ENCODE data around the gene SETD2. TPM values are rescaled to one million over a fixed set of nuclear protein-coding genes. Genes with fewer than 3 reads are reported as not detected.

The SETD2 gene
- total and polyA plus RNA-seq, 2 experiments from 2014 or later, result 16.7 to 45.2 TPM

DNA sequence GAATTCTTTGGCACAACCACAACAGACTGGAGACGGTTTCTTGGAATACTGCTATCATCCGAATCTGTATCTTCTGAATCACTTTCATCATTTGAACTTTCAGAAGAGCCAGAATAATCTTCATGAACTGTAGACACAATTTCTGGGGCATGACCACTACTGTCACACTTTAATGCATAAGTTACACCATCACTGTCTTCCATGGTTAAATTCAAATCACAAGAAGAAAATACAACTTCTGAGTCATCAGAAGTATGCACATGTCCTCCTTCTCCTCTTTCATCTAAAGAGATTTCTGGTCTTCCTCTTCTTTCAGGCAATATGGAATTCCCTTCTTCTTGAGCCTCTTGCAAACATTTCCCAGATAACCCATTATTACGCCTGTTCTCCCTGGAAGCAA is 42.5 kb downstream of the SETD2 start:
- Histone ChIP-seq H2AFZ (no peak overlapping the region), H3K79me2 (replicated peaks; ENCODE audit: insufficient read depth) (peaks cover 21% of the 10 kb centered on the region), H3K27ac (ENCODE audit: low read depth) (no peak overlapping the region), H3K4me1 (ENCODE audit: insufficient read depth) (no peaks in the 10 kb centered on the region), H3F3A (replicated peaks; ENCODE audit: low read depth) (no peaks in the 10 kb centered on the region), H3K4me3 (no peak overlapping the region), H3K36me3 (ENCODE audit: insufficient read depth) (peaks cover 33% of the 10 kb centered on the region), H3K9me2 (ENCODE audit: insufficient read depth) (no peaks in the 10 kb centered on the region), H3K27me3 (ENCODE audit: insufficient read depth) (no peaks in the 10 kb centered on the region), H3K4me2 (no peak overlapping the region), H4K20me1 (replicated peaks; ENCODE audit: insufficient read depth) (peaks cover 12% of the 10 kb centered on the region; the same call in 1 of the 2 replicates)
- no peaks in the 10 kb centered on the region for H3K9me3 Mint-ChIP-seq
- H3K4me1 Mint-ChIP-seq, result no peaks in the 10 kb centered on the region
- TF ChIP-seq ZNF331 (CRISPR knock-in tag; IDR thresholded peaks at IDR 0.05; ENCODE audit: low read depth) (no peak), STAT1 (IDR thresholded peaks at IDR 0.05; ENCODE audit: unreplicated experiment) (no peak), ZNF114 (CRISPR knock-in tag; IDR thresholded peaks at IDR 0.05) (no peak), NANOG (IDR thresholded peaks at IDR 0.05; ENCODE audit: borderline replicate concordance) (no peak), EZH2phosphoT487 (IDR thresholded peaks at IDR 0.05; ENCODE audit: unreplicated experiment) (no peak)
- TF ChIP-seq, protein P1, sequence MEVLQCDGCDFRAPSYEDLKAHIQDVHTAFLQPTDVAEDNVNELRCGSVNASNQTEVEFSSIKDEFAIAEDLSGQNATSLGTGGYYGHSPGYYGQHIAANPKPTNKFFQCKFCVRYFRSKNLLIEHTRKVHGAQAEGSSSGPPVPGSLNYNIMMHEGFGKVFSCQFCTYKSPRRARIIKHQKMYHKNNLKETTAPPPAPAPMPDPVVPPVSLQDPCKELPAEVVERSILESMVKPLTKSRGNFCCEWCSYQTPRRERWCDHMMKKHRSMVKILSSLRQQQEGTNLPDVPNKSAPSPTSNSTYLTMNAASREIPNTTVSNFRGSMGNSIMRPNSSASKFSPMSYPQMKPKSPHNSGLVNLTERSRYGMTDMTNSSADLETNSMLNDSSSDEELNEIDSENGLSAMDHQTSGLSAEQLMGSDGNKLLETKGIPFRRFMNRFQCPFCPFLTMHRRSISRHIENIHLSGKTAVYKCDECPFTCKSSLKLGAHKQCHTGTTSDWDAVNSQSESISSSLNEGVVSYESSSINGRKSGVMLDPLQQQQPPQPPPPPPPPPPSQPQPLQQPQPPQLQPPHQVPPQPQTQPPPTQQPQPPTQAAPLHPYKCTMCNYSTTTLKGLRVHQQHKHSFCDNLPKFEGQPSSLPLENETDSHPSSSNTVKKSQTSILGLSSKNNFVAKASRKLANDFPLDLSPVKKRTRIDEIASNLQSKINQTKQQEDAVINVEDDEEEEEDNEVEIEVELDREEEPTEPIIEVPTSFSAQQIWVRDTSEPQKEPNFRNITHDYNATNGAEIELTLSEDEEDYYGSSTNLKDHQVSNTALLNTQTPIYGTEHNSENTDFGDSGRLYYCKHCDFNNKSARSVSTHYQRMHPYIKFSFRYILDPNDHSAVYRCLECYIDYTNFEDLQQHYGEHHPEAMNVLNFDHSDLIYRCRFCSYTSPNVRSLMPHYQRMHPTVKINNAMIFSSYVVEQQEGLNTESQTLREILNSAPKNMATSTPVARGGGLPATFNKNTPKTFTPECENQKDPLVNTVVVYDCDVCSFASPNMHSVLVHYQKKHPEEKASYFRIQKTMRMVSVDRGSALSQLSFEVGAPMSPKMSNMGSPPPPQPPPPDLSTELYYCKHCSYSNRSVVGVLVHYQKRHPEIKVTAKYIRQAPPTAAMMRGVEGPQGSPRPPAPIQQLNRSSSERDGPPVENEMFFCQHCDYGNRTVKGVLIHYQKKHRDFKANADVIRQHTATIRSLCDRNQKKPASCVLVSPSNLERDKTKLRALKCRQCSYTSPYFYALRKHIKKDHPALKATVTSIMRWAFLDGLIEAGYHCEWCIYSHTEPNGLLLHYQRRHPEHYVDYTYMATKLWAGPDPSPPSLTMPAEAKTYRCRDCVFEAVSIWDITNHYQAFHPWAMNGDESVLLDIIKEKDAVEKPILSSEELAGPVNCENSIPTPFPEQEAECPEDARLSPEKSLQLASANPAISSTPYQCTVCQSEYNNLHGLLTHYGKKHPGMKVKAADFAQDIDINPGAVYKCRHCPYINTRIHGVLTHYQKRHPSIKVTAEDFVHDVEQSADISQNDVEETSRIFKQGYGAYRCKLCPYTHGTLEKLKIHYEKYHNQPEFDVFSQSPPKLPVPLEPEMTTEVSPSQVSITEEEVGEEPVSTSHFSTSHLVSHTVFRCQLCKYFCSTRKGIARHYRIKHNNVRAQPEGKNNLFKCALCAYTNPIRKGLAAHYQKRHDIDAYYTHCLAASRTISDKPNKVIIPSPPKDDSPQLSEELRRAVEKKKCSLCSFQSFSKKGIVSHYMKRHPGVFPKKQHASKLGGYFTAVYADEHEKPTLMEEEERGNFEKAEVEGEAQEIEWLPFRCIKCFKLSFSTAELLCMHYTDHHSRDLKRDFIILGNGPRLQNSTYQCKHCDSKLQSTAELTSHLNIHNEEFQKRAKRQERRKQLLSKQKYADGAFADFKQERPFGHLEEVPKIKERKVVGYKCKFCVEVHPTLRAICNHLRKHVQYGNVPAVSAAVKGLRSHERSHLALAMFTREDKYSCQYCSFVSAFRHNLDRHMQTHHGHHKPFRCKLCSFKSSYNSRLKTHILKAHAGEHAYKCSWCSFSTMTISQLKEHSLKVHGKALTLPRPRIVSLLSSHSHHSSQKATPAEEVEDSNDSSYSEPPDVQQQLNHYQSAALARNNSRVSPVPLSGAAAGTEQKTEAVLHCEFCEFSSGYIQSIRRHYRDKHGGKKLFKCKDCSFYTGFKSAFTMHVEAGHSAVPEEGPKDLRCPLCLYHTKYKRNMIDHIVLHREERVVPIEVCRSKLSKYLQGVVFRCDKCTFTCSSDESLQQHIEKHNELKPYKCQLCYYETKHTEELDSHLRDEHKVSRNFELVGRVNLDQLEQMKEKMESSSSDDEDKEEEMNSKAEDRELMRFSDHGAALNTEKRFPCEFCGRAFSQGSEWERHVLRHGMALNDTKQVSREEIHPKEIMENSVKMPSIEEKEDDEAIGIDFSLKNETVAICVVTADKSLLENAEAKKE (CRISPR knock-in tag; IDR thresholded peaks at IDR 0.05), result no peak
- TF ChIP-seq, protein P2, sequence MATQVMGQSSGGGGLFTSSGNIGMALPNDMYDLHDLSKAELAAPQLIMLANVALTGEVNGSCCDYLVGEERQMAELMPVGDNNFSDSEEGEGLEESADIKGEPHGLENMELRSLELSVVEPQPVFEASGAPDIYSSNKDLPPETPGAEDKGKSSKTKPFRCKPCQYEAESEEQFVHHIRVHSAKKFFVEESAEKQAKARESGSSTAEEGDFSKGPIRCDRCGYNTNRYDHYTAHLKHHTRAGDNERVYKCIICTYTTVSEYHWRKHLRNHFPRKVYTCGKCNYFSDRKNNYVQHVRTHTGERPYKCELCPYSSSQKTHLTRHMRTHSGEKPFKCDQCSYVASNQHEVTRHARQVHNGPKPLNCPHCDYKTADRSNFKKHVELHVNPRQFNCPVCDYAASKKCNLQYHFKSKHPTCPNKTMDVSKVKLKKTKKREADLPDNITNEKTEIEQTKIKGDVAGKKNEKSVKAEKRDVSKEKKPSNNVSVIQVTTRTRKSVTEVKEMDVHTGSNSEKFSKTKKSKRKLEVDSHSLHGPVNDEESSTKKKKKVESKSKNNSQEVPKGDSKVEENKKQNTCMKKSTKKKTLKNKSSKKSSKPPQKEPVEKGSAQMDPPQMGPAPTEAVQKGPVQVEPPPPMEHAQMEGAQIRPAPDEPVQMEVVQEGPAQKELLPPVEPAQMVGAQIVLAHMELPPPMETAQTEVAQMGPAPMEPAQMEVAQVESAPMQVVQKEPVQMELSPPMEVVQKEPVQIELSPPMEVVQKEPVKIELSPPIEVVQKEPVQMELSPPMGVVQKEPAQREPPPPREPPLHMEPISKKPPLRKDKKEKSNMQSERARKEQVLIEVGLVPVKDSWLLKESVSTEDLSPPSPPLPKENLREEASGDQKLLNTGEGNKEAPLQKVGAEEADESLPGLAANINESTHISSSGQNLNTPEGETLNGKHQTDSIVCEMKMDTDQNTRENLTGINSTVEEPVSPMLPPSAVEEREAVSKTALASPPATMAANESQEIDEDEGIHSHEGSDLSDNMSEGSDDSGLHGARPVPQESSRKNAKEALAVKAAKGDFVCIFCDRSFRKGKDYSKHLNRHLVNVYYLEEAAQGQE (IDR thresholded peaks at IDR 0.05; ENCODE audit: unreplicated experiment), result no peak
- TF ChIP-seq, protein P3, sequence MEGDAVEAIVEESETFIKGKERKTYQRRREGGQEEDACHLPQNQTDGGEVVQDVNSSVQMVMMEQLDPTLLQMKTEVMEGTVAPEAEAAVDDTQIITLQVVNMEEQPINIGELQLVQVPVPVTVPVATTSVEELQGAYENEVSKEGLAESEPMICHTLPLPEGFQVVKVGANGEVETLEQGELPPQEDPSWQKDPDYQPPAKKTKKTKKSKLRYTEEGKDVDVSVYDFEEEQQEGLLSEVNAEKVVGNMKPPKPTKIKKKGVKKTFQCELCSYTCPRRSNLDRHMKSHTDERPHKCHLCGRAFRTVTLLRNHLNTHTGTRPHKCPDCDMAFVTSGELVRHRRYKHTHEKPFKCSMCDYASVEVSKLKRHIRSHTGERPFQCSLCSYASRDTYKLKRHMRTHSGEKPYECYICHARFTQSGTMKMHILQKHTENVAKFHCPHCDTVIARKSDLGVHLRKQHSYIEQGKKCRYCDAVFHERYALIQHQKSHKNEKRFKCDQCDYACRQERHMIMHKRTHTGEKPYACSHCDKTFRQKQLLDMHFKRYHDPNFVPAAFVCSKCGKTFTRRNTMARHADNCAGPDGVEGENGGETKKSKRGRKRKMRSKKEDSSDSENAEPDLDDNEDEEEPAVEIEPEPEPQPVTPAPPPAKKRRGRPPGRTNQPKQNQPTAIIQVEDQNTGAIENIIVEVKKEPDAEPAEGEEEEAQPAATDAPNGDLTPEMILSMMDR (conservative IDR thresholded peaks at IDR 0.05; ENCODE audit: low read depth in 2 of 2), result no peak
- TF ChIP-seq, protein P4, sequence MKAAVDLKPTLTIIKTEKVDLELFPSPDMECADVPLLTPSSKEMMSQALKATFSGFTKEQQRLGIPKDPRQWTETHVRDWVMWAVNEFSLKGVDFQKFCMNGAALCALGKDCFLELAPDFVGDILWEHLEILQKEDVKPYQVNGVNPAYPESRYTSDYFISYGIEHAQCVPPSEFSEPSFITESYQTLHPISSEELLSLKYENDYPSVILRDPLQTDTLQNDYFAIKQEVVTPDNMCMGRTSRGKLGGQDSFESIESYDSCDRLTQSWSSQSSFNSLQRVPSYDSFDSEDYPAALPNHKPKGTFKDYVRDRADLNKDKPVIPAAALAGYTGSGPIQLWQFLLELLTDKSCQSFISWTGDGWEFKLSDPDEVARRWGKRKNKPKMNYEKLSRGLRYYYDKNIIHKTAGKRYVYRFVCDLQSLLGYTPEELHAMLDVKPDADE (IDR thresholded peaks at IDR 0.05), result no peak
- H3K4me3 Mint-ChIP-seq, result no peak overlapping the region
- H3K36me3 Mint-ChIP-seq (ENCODE audit: low read depth), result peaks cover 51% of the 10 kb centered on the region
- no peaks in the 10 kb centered on the region for H3K27me3 Mint-ChIP-seq (ENCODE audit: insufficient read depth, low read depth, poor library complexity)
- ATAC-seq (no peak), DNase-seq (ENCODE audit: low spot score) (no peak)
- no peak overlapping the region for H3K27ac Mint-ChIP-seq

Measured in GM23338 (cell line).